GM13976 (cell line): Measurements from ENCODE around the gene RAPGEF1.

Experiments used
- DNase-seq: peaks from one replicate; pipeline ENCODE4 v3.0.0; 2012; ENCODE audit warnings: low spot score
- CTCF ChIP-seq: IDR thresholded peaks from 2 replicates; pipeline ENCODE4 v1.5.1; 2012; ENCODE audit warnings: borderline replicate concordance, mild to moderate bottlenecking; ENCODE audit not compliant: insufficient read depth; ENCODE audit errors: extremely low read depth, missing control alignments, control extremely low read depth
- in situ Hi-C: fragments of 300-500 bp; cut with MboI; formaldehyde crosslinking; loops from one replicate; pipeline ENCODE4 v1.12.0; 2022; ENCODE audit warnings: low sequenced_read_pairs, mixed read lengths, inconsistent platforms; ENCODE audit not compliant: unreplicated experiment

RAPGEF1 gene

GRCh38 chr9:131739959-131740648 is at the start of gene RAPGEF1:
Gene RAPGEF1 (minus strand): TSS chr9:131740076. CDS start chr9:131739830, 246 bp downstream.
- peak; percentile 100 for TF ChIP-seq CTCF
- in situ Hi-C loops: loop anchor here (5.0 to 10.0 kb wide), 3 partner anchors 65 to 365 kb away; no protein-coding TSS in a partner anchor
- peak; percentile 88 for DNase-seq

- TF ChIP-seq CTCF: no peak
- in situ Hi-C loops: no loop called here
- no peak for DNase-seq
Measured at GRCh38 chr9:131788851-131789250, 49.0 kb upstream of the RAPGEF1 start.

GRCh38 chr9:131787838-131788237 is 48.0 kb upstream of the RAPGEF1 start:
- in situ Hi-C loops: no loop called here
- no peak for TF ChIP-seq CTCF
- DNase-seq: no peak

- DNase-seq: no peak
- TF ChIP-seq CTCF: no peak
- in situ Hi-C loops: no loop called here
Measured at GRCh38 chr9:131784748-131785501, 45.0 kb upstream of the RAPGEF1 start.

- DNase-seq: no peak
- in situ Hi-C loops: no loop called here
- no peak for TF ChIP-seq CTCF
Measured at GRCh38 chr9:131781069-131781468, 41.2 kb upstream of the RAPGEF1 start.

- peak; percentile 64 for DNase-seq
- no peak for TF ChIP-seq CTCF
- in situ Hi-C loops: no loop called here
Measured at GRCh38 chr9:131776473-131776872, 36.6 kb upstream of the RAPGEF1 start.

- in situ Hi-C loops: no loop called here
- DNase-seq: no peak
- TF ChIP-seq CTCF: no peak
Measured at GRCh38 chr9:131776036-131776435, 36.2 kb upstream of the RAPGEF1 start.
